Omental fat pad (tissue), 4 donors: ENCODE measurements around the gene SNX6. TPM values are rescaled to one million over a fixed set of nuclear protein-coding genes. Genes with fewer than 3 reads are reported as not detected.

Source experiments
- ATAC-seq: fragments of 150-250 bp; one replicate; pipeline ENCODE4 v1.9.1; 2016; ENCODE audit warnings: mild to moderate bottlenecking, moderate library complexity; ENCODE audit not compliant: low FRiP score
- DNase-seq: peaks from one replicate; pipeline ENCODE4 v3.0.0-alpha.2; 2019; ENCODE audit warnings: low spot score
- CTCF ChIP-seq, 3 donors: fragments of 450-650 bp; IDR thresholded peaks; one replicate each; pipeline ENCODE4 v1.5.1; 2016 to 2017; ENCODE audit warnings: antibody characterized with exemption in 3 of 3, mild to moderate bottlenecking in 3 of 3, moderate library complexity in 2 of 3
- total RNA-seq, 4 donors: library from RNA; depleted of rRNA; stranded (reverse); fragments of >200 nt; gene quantifications; one replicate each; pipeline ENCODE4 v1.1.0, GENCODE V29; 2016

SNX6 gene
- 100 to 1,000 TPM in 3 of 4 donors, 10 to 100 TPM in 1; 98.7 to 172 (median 129) TPM for total RNA-seq

GRCh38 chr14:34629657-34630529 is at the start of gene SNX6:
SNX6 (minus strand) TSS chr14:34630148; CDS start chr14:34630116, 32 bp downstream.
- TF ChIP-seq CTCF (IDR thresholded peaks at IDR 0.05), result no peak
- ATAC-seq (peak; percentile 96), DNase-seq (peak; percentile 29)

- DNase-seq, result no peak
- TF ChIP-seq CTCF (IDR thresholded peaks at IDR 0.05), result no peak
- no peak for ATAC-seq
These were observed 48.8 kb upstream of the SNX6 start for GRCh38 chr14:34678735-34679134.

- DNase-seq (no peak), ATAC-seq (no peak)
- TF ChIP-seq CTCF (IDR thresholded peaks at IDR 0.05), result no peak
These were observed 48.4 kb upstream of the SNX6 start for GRCh38 chr14:34678306-34678705.

- no peak for TF ChIP-seq CTCF (IDR thresholded peaks at IDR 0.05)
- ATAC-seq (no peak), DNase-seq (no peak)
These were observed 46.7 kb upstream of the SNX6 start for GRCh38 chr14:34676516-34677211.

GRCh38 chr14:34673702-34674101 is 43.8 kb upstream of the SNX6 start:
- DNase-seq (no peak), ATAC-seq (no peak)
- no peak for TF ChIP-seq CTCF (IDR thresholded peaks at IDR 0.05)

- ATAC-seq, result no peak
- TF ChIP-seq CTCF (IDR thresholded peaks at IDR 0.05), result no peak
- DNase-seq, result no peak
These were observed 41.8 kb upstream of the SNX6 start for GRCh38 chr14:34671716-34672115.
